GM10266 (cell line): ENCODE measurements around the gene DPP6.

Experiments
- DNase-seq: peaks from one replicate; pipeline ENCODE4 v3.0.0; 2012; ENCODE audit errors: extremely low spot score
- CTCF ChIP-seq: IDR thresholded peaks from 2 replicates; pipeline ENCODE4 v1.5.1; 2012; ENCODE audit warnings: mild to moderate bottlenecking, low read depth; ENCODE audit not compliant: control insufficient read depth, insufficient read depth; ENCODE audit errors: missing control alignments

The DPP6 gene

GRCh38 chr7:154440651-154441050, 388.5 kb downstream of the DPP6 start:
- DNase-seq, result no peak
- no peak for TF ChIP-seq CTCF

- no peak for DNase-seq
- TF ChIP-seq CTCF, result no peak
Measured at GRCh38 chr7:154441811-154442210, 389.6 kb downstream of the DPP6 start.

- TF ChIP-seq CTCF, result no peak
- DNase-seq, result no peak
Measured at GRCh38 chr7:154442939-154443338, 390.7 kb downstream of the DPP6 start.

- no peak for DNase-seq
- TF ChIP-seq CTCF, result no peak
Measured at GRCh38 chr7:154450451-154450850, 398.3 kb downstream of the DPP6 start.

GRCh38 chr7:154451480-154452457, 399.6 kb downstream of the DPP6 start:
- DNase-seq, result no peak
- no peak for TF ChIP-seq CTCF

- DNase-seq, result no peak
- TF ChIP-seq CTCF, result no peak
Measured at GRCh38 chr7:154463794-154464193, 411.6 kb downstream of the DPP6 start.

- no peak for TF ChIP-seq CTCF
- DNase-seq, result no peak
Measured at GRCh38 chr7:154469652-154470051, 417.5 kb downstream of the DPP6 start.
